Measurements from ENCODE around the gene KIRREL2. TPM values are rescaled to one million over a fixed set of nuclear protein-coding genes. Genes with fewer than 3 reads are reported as not detected.

The KIRREL2 gene
- under 0.01 TPM in 2 replicates for total RNA-seq

DNA sequence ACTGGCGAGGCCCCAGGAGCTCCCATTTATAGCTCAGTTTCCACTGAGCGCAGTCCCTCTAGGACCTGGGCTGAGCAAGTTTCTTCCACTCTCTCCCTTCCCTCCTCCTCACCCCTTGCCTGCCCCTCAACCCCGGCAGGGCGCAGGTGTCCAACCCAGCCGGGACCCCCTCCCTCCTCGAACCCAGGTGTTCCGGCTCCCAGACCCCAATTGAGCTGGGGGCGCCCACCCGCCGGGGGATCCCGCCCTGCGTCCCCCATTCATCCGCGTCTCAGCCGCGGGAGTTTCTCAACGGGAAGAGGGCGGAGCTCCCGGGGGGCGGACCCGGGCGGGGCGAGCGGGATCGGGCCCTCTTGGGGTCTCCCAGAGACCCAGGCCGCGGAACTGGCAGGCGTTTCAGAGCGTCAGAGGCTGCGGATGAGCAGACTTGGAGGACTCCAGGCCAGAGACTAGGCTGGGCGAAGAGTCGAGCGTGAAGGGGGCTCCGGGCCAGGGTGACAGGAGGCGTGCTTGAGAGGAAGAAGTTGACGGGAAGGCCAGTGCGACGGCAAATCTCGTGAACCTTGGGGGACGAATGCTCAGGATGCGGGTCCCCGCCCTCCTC lies at the start of gene KIRREL2:
Gene KIRREL2 (plus strand): TSS at position 366 of the 604 bp plus-strand sequence. CDS start 209 bp downstream, at position 575.

DNA sequence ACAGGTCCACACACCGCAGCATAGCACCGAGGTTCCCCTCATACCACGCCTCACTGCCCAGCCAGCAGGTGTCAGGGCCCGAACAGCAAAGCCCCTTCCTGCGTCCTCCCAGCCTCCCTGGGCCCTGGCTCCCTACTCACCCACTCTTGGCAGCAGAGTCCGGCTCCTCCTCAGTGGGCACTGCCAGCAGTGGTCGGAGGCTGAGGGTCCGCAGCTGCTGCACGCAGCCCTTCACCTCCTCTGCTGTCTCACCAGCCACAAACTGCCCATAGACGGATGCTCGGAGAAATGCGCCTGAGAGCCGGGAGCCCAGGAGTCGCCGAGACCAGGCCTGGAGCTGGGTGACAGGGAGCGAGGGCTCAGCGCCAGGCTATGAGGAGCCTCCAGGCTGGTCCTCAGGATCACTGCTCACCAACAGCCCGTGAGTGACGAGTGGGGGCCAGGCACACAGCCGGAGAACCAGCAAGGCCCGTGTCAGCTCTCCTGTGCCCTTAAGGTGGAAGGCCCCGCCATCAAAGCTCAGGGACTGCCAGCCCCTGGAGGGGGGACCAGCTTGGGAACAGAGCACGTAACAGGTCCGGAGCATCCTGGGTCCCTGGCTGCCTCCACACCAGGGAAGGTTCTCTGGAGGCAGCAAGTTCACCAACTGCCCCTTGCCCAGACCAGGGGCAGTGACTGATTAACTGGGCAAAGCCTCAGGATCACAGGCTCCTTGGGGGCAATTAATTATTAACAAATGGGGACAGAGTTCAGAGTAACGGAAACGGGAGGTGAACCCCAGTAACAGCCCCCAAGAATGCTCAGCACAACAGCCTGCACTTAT lies 44.3 kb upstream of the KIRREL2 start, which contains the start of gene PRODH2:
Gene PRODH2 (minus strand): TSS at position 626 of the 823 bp plus-strand sequence. CDS start 40 bp downstream, at position 586.

DNA sequence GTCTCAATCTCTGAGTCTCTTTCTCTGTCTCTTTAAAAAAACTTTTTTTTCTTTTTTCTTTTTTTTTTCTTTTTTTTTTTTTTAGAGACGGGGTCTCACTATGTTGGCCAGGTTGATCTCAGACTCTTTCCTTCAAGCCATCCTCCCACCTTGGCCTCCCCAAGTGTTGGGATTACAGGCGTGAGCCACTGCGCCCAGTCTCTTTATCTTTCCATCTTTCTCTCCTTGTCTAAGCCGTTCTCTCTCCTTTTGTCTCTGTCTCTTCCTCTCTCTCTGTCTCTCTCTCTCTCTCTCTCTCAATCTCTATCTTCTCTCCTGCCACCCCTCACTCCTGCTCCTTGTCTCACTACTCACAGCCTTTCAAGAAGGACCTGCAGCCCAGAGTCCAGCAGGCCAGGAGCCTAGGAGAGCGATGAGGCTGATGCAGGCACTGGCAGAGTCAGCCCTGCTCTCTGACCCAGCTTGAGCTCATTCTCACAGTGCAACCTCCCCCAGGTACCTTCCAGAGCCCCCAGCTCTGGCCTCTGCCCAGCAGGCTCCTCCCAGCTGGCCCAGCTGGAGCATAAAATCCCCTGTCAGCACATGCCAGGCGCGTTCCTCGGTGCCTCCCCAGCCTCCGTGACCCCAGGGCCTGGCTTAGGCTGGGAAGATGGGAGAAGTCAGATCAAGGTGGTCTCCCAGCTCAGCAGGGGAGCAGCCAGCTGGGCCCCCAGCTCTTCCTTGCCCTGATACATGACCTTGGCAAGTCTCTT lies 4.5 kb upstream of the KIRREL2 start, which contains the start of gene NPHS1:
Gene NPHS1 (minus strand): TSS at position 476 of the 752 bp plus-strand sequence. CDS start 667 bp downstream, outside the sequence.

DNA sequence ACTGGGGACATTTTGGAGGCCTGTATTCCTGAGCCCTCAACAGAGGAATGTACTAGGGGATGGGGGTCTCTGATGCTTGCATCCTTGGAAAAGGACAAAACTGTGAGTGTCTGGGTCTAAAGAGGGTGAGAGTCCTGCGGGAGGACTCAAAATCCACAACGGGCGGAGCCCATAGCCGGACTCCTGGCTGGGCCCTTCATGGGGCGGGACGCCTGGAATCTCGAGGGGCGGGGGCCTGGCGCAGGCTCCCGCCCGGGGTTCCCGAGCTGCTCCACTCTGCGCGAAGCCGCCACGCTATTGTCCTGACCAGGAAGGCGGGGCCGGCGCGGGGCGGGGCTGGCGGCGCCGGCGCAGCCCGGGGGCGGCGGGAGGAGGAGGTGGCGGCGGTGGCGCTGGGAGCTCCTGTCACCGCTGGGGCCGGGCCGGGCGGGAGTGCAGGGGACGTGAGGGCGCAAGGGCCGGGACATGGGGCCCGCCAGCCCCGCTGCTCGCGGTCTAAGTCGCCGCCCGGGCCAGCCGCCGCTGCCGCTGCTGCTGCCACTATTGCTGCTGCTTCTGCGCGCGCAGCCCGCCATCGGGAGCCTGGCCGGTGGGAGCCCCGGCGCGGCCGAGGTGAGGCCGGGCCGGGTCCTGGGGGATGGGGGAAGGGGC lies 11.6 kb downstream of the KIRREL2 start, which contains the start of gene APLP1:
Gene APLP1 (plus strand): TSS at position 403 of the 651 bp plus-strand sequence. CDS start 63 bp downstream, at position 466.

DNA sequence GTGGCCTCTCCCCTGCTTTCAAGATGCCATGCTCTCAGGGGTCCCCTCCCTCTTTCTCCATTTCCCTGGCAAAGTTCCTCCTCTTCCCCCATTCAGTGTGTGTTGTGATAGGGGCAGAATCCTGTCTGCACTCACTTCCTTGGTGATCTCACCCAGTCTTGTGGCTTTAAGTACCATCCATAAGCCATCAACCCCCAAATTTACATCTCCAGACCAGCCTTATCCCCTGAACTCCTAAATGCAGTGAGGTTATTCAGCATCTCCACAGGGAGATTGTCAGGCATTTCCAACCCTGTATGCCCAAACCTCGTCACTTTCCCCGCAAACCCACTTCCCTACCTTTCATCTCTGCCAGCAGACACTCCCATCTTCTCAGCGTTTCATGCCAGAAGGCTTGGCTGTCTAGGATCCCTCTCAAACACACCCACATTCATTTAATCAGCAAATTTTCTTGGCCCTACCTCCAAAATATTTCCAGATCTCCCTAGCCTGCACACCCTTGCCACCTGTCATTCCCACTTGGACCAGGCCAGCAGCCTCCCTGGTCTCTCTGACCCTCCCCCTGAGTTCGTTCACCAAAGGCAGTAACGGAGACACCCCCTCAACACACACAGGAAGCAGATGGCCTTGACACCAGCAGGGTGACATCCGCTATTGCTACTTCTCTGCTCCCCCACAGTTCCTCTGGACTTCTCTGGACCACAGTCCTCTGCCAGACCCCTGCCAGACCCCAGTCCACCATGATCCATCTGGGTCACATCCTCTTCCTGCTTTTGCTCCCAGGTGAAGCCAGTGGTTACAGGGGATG lies 45.3 kb downstream of the KIRREL2 start, which contains the start of gene HCST:
Gene HCST (plus strand): TSS at position 676 of the 808 bp plus-strand sequence. CDS start 65 bp downstream, at position 741.

DNA sequence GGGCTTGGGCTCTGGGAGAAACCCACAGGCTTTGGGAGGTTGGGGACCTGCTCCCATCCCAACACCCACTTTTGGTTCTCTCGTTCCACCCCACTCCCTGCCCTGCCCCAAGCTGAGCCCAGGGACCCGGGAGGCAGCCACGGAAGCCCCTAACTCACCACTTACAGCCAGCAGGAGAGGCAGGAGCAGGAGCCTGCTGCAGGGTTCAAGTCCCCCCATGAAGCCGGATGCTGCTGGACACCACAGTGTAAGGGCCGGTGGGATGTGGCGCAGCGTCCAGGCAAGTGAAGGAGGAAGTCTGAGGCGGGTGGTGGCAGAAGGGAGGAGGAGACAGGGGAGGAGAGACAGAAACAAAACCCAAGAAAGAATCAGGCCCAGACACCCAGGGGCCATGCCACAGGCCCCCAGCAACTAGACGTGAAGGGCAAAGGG lies 51.3 kb downstream of the KIRREL2 start, which contains the start of gene TYROBP:
Gene TYROBP (minus strand): TSS at position 286 of the 432 bp plus-strand sequence. CDS start 67 bp downstream, at position 219.

Small RNA genes lying within 50 kb of the gene (small RNA-seq; reads per million reads assigned to genes)
- not detected for gene RN7SL402P

Other genes starting within 250 kb of the KIRREL2 start
- gene HAUS5, start 244.2 kb upstream of the KIRREL2 start, total RNA-seq: 4.3 and 4.6 TPM in 2 replicates
- 38.3 and 41.6 TPM in 2 replicates for gene RBM42, start 227.9 kb upstream of the KIRREL2 start, total RNA-seq
- gene ETV2, start 215.2 kb upstream of the KIRREL2 start, total RNA-seq: 0.13 and 0.32 TPM in 2 replicates
- gene COX6B1, start 208.6 kb upstream of the KIRREL2 start, total RNA-seq: 183 and 279 TPM in 2 replicates
- not detected in 2 replicates for gene UPK1A, start 190.4 kb upstream of the KIRREL2 start, total RNA-seq
- gene ZBTB32, start 152.4 kb upstream of the KIRREL2 start, total RNA-seq: not detected in 2 replicates
- gene KMT2B, start 138.9 kb upstream of the KIRREL2 start, total RNA-seq: 5.7 and 6.0 TPM in 2 replicates
- 1.2 TPM in 2 replicates for gene IGFLR1, start 114.5 kb upstream of the KIRREL2 start, total RNA-seq
- 4.8 and 9.5 TPM in 2 replicates for gene U2AF1L4, start 111.5 kb upstream of the KIRREL2 start, total RNA-seq
- 12.5 and 13.3 TPM in 2 replicates for gene PSENEN, start 111.3 kb upstream of the KIRREL2 start, total RNA-seq
- 10.1 and 12.2 TPM in 2 replicates for gene LIN37, start 108.3 kb upstream of the KIRREL2 start, total RNA-seq
- 34.6 and 52.4 TPM in 2 replicates for gene HSPB6, start 99.9 kb upstream of the KIRREL2 start, total RNA-seq
- 7.6 and 9.3 TPM in 2 replicates for gene PROSER3, start 98.7 kb upstream of the KIRREL2 start, total RNA-seq
- 1.3 and 2.4 TPM in 2 replicates for gene ARHGAP33, start 81.3 kb upstream of the KIRREL2 start, total RNA-seq
- gene PRODH2, start 44.1 kb upstream of the KIRREL2 start, total RNA-seq: not detected in 2 replicates
- gene NPHS1, start 4.4 kb upstream of the KIRREL2 start, total RNA-seq: not detected in 2 replicates
- 4.1 and 6.5 TPM in 2 replicates for gene APLP1, start 11.7 kb downstream of the KIRREL2 start, total RNA-seq
- 6.3 TPM in 2 replicates for gene NFKBID, start 43.6 kb downstream of the KIRREL2 start, total RNA-seq
- gene HCST, start 45.6 kb downstream of the KIRREL2 start, total RNA-seq: 0.91 and 1.4 TPM in 2 replicates
- gene TYROBP, start 51.4 kb downstream of the KIRREL2 start, total RNA-seq: not detected in 2 replicates
- gene LRFN3, start 79.5 kb downstream of the KIRREL2 start, total RNA-seq: 3.2 and 5.9 TPM in 2 replicates
- gene SDHAF1, start 138.3 kb downstream of the KIRREL2 start, total RNA-seq: 16.9 and 17.0 TPM in 2 replicates
- gene SYNE4, start 151.9 kb downstream of the KIRREL2 start, total RNA-seq: 0.13 TPM in 1 of 2 replicates, not detected in the other
- 10.8 and 11.4 TPM in 2 replicates for gene ALKBH6, start 157.3 kb downstream of the KIRREL2 start, total RNA-seq
- 8.2 and 11.5 TPM in 2 replicates for gene CLIP3, start 176.0 kb downstream of the KIRREL2 start, total RNA-seq
- 4.0 and 4.6 TPM in 2 replicates for gene THAP8, start 197.4 kb downstream of the KIRREL2 start, total RNA-seq
- gene WDR62, start 198.0 kb downstream of the KIRREL2 start, total RNA-seq: 3.5 and 5.0 TPM in 2 replicates

Data from articular chondrocyte of knee joint (primary cell).